ENCODE measurements around the gene SHC3.

Gene SHC3

GRCh38 chr9:88986776-88987175, 191.8 kb downstream of the SHC3 start:
- H3K4me3 Mint-ChIP-seq: no peak overlapping the region
- no peaks in the 10 kb centered on the region for H3K36me3 Mint-ChIP-seq (ENCODE audit: low read depth)
- peaks cover 17% of the 10 kb centered on the region for H3K4me1 Mint-ChIP-seq
- peaks cover 7% of the 10 kb centered on the region for H3K9me3 Mint-ChIP-seq
- no peak overlapping the region for H3K27ac Mint-ChIP-seq
- H3K27me3 Mint-ChIP-seq (ENCODE audit: low read depth): peaks cover 10% of the 10 kb centered on the region
- no peak for TF ChIP-seq CTCF (IDR thresholded peaks at IDR 0.05; ENCODE audit: unreplicated experiment in 3 of 3)

- TF ChIP-seq CTCF (IDR thresholded peaks at IDR 0.05; ENCODE audit: unreplicated experiment in 3 of 3): no peak
- Mint-ChIP-seq H3K27me3 (ENCODE audit: low read depth) (peaks cover 9% of the 10 kb centered on the region), H3K4me3 (no peak overlapping the region), H3K36me3 (ENCODE audit: low read depth) (no peaks in the 10 kb centered on the region), H3K4me1 (peaks cover 15% of the 10 kb centered on the region), H3K9me3 (peaks cover 10% of the 10 kb centered on the region), H3K27ac (no peak overlapping the region)
Observed at GRCh38 chr9:88985616-88986015, 193.0 kb downstream of the SHC3 start.

GRCh38 chr9:88984543-88984883, 194.1 kb downstream of the SHC3 start:
- no peak overlapping the region for H3K27ac Mint-ChIP-seq
- H3K9me3 Mint-ChIP-seq: peaks cover 14% of the 10 kb centered on the region
- H3K36me3 Mint-ChIP-seq (ENCODE audit: low read depth): no peaks in the 10 kb centered on the region
- TF ChIP-seq CTCF (IDR thresholded peaks at IDR 0.05; ENCODE audit: unreplicated experiment in 3 of 3): no peak
- peaks cover 9% of the 10 kb centered on the region for H3K27me3 Mint-ChIP-seq (ENCODE audit: low read depth)
- H3K4me3 Mint-ChIP-seq: no peak overlapping the region
- H3K4me1 Mint-ChIP-seq: peaks cover 7% of the 10 kb centered on the region

- Mint-ChIP-seq H3K27ac (no peak overlapping the region), H3K9me3 (peaks cover 14% of the 10 kb centered on the region), H3K4me1 (peaks cover 1% of the 10 kb centered on the region), H3K27me3 (ENCODE audit: low read depth) (peaks cover 9% of the 10 kb centered on the region), H3K36me3 (ENCODE audit: low read depth) (no peaks in the 10 kb centered on the region), H3K4me3 (no peak overlapping the region)
- no peak for TF ChIP-seq CTCF (IDR thresholded peaks at IDR 0.05; ENCODE audit: unreplicated experiment in 3 of 3)
Observed at GRCh38 chr9:88983865-88984542, 194.6 kb downstream of the SHC3 start.

- TF ChIP-seq CTCF (IDR thresholded peaks at IDR 0.05; ENCODE audit: unreplicated experiment in 3 of 3): no peak
- H3K27me3 Mint-ChIP-seq (ENCODE audit: low read depth): peaks cover 7% of the 10 kb centered on the region
Observed at GRCh38 chr9:88980740-88981203, 197.8 kb downstream of the SHC3 start.

GRCh38 chr9:88979791-88980190, 198.8 kb downstream of the SHC3 start:
- Mint-ChIP-seq H3K9me3 (peaks cover 19% of the 10 kb centered on the region), H3K36me3 (ENCODE audit: low read depth) (no peaks in the 10 kb centered on the region), H3K27me3 (ENCODE audit: low read depth) (peaks cover 7% of the 10 kb centered on the region), H3K4me1 (no peaks in the 10 kb centered on the region), H3K4me3 (no peak overlapping the region), H3K27ac (no peak overlapping the region)
- no peak for TF ChIP-seq CTCF (IDR thresholded peaks at IDR 0.05; ENCODE audit: unreplicated experiment in 3 of 3)

More at GRCh38 chr9:88980740-88981203, 197.8 kb downstream of the SHC3 start:
- Mint-ChIP-seq H3K4me3 (no peak overlapping the region), H3K4me1 (no peaks in the 10 kb centered on the region), H3K27ac (no peak overlapping the region), H3K9me3 (peaks cover 19% of the 10 kb centered on the region), H3K36me3 (ENCODE audit: low read depth) (no peaks in the 10 kb centered on the region)

All from nephron (organoid).